ENCODE results near the gene RNF220. TPM values are rescaled to one million over a fixed set of nuclear protein-coding genes. Genes with fewer than 3 reads are reported as not detected.
"Not testable (repeated sequence)": the region's sequence is repeated elsewhere in the genome, so short reads cannot be mapped to it uniquely, and the experiment has no call there.

Gene RNF220
- total RNA-seq, 1 donor from 2014 or later = 83.7 TPM

DNA sequence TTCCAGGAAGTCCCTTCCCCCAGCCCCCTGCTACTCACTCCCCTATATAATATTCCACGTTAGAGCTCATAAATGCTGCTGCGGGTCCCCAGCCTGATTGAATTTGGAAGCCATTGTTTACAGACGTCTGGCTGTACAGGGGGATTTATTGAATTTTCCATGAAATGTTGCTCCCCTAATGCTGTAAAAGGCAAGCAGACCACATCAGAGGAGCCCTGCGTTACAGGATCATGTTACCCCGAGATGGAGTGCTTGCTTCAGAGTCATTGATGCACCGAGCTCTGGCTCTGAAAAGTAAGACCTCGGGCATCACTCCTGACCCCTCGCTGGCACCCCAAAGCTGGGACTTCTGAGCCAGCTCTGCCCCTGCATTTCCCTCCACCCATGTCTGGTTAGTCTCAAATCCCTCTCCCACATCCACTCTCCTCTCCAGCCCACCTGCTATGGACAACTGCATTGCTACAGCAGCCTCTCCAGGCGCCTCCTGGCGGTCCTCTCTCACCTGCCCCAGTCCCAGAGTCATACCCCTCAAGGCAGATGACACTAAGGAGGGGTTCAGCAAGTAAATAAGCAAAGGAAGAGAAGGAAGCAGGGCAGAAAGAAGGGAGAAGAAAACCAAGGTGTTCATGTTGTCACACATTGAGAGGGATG, 141.5 kb downstream of the RNF220 start:
- intact Hi-C loops (cut with micrococcal nuclease) = no loop called here

- intact Hi-C loops (cut with micrococcal nuclease) = no loop called here
Measured at GRCh38 chr1:44547361-44547760, 142.3 kb downstream of the RNF220 start.

DNA sequence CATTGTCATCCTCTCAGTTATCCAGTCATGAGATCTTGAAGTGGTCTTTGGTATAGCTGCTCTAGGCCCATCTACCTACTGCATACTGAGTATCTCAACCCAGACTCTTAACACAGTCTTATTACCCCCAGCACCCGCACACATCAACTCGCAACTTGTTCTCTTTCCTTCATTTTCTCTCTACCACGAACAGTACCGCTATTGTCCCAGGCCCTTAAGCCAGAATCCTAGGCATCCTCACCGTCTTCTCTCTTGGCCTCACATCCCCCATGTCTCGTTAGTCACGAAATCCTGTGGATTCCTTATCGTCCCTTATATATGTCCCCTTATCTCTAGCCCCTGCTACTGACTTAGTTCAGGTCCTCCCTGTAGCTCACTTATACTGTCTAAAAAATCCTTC, 142.8 kb downstream of the RNF220 start:
- intact Hi-C loops (cut with micrococcal nuclease) = no loop called here

DNA sequence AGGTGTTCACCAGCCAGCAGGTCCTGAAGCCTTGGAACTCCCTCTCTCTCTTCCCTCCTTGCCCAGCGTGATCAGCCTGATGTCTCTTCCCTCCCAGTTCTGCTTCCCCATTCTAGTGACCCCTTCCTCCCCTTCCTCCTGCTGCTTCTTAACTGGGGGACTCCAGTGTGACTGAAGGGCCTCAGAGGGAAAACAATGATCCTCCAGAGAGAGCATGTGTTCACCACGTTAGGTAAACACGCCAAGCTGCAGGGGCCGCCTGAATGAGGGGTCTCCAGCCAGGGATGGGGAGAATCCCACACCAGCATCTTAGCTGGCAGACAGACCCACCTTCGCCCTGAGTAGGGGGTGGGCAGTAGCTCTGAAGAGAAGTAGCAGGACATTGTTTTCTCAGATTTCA, 144.5 kb downstream of the RNF220 start:
- intact Hi-C loops (cut with micrococcal nuclease) = no loop called here

- intact Hi-C loops (cut with micrococcal nuclease) = no loop called here
Measured at GRCh38 chr1:44553127-44553758, 148.2 kb downstream of the RNF220 start.

DNA sequence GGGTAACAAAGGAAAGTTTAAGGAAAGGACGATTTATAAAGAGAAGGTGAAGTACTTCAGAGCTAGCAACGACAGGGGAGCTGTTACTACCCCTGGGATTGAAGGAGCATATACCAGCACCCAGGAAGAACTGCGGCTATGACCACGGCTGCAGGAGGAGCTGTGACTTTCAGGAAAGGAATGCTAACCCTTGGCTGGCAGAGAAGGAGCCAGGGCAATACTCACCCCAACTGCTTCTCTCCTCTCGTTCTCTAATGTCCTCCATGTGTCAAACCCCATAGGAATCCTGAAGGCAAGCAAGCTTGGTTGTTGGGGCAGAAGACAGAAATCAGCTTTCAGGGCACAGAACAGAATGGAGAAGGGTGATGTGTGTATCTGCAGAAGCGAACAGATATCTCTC, 148.7 kb downstream of the RNF220 start:
- intact Hi-C loops (cut with micrococcal nuclease) = no loop called here

DNA sequence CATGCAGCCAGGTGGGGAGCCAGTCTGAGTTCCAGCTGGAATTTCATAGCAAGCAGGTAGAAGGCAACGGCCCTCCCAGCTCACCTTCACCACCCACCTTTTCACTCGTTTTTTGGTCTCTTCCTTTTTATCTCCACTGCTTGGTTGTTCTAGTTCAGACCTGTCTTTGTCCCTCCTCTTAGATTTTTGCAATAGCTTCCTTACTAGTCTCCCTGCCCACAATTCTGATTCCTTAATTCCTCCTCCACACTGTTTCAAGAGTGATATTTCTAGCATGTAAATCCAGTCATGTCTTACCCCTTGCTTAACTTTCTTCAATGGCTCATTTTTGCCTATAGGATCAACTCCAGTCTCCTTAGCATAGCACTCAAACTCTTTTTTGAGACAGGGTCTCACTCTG, 149.7 kb downstream of the RNF220 start:
- intact Hi-C loops (cut with micrococcal nuclease) = no loop called here

GRCh38 chr1:44557778-44558177, 152.7 kb downstream of the RNF220 start:
- intact Hi-C loops (cut with micrococcal nuclease) = no loop called here

DNA sequence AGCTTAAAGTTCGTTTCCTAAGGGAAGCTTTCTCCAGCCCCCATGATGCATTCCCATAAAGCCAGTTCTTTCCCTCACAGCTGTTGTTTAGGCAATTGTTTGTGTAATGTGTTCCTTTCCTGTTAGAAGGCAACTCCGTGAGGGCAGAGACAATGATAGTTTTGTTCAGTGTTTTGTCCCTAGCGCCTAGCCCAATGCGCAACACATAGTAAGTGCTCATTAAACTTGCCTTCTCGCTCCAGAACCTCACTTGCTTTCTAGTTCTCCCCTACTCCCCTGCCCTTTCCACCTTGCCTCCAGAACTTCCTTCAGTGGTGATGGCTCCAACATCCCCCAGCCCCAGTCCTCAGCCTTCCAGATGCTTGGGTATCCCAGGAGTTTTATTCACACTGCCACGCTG, 153.8 kb downstream of the RNF220 start:
- intact Hi-C loops (cut with micrococcal nuclease) = no loop called here

DNA sequence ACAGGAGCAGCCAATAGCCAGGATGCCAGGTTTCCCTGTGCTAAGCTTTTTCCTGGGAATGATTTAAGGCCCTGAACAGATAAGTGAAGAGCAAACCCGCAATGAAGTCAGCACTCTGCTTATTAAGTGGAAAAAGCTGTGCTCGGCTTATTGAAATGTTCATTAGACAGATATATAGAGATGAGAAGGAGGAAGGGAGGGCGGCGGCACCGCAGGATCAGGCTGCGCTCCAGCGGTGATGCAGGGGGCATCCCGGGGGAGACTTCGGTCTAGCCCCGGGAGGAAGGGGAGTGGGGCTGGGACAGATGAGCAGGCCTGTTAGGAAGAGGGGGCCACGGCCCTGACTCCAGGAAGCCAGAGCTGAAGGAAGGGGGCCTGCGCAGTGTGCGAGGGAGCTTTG, 154.3 kb downstream of the RNF220 start:
- intact Hi-C loops (cut with micrococcal nuclease) = no loop called here

DNA sequence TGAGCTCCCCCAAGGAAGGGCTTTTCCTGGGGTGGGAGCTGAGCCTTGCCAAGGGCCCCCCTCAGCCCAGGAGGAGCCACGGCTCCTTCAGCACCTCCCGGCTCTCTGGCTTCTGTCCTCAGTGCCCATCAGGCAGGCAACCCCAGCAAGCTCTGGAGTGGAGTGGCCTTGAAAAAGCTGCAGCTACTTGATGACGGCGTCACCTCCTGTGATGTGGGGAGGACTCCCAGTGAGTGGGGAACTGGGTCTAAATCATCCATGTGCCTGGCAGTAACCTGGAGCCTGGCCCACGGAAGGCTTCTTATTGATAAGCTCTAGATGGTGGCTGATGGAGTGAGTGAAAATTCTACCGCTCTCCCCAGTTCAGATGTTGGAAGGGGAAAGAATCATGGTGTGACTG, 154.9 kb downstream of the RNF220 start:
- intact Hi-C loops (cut with micrococcal nuclease) = no loop called here

- intact Hi-C loops (cut with micrococcal nuclease) = not testable (repeated sequence)
Measured at GRCh38 chr1:44560696-44561095, 155.6 kb downstream of the RNF220 start.

GRCh38 chr1:44565259-44565750, 160.2 kb downstream of the RNF220 start:
- intact Hi-C loops (cut with micrococcal nuclease) = no loop called here

DNA sequence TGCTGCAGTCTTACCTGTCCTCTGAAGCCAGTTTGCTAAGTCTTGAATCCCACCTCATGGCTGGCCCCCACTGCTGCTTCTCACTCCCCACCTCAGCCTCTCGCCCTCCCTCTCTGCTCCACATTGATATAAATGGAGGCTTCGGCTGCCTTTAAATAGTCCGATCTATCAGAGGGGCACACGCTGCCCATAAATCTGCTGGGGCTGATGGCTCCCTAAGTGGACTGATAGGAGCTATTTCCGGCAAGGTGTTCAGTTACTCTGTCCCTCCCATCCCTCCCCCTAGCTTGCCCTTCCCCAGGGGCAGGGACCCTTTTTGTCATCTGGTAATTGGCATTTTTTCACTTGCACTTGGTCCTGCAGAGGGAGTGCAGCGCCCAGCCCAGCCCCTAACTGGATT, 160.8 kb downstream of the RNF220 start:
- intact Hi-C loops (cut with micrococcal nuclease) = no loop called here

- intact Hi-C loops (cut with micrococcal nuclease) = no loop called here
Measured at GRCh38 chr1:44566281-44567046, 161.4 kb downstream of the RNF220 start.

DNA sequence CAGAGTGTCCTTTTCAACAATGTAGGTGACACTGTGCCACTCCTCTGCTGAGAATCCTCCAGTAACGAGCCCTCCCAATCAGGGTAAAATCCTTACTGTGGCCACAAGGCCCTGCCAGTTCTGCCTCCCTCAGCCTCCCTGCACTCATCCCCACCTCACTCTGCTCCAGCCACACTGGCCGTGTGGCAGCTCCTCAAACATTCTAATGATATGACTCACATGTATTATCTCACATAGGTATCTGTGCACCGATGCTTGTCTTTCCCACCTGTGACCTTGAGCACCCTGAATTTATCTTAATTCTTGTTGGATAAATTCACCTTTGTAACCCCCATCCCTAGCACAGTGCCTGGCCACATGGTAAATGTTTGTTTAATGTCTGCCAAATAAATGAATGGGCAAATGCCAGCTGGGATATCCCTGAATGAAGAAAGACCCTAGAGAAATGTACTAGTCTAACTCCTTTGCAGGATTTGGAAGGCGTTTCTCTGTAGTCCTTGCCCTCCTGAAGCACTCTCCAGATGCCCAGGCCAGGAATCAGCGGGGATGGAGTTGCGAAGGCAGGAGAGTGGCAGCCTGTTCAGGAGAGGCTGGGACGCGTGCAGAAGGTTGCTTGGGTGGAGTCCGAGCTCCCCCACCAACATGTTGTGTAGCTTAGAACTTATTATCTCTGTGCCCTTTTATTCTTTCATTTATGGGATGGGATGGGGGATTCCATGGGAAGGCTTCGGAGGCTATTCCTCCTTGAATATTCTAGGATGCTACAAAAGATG, 163.3 kb downstream of the RNF220 start:
- intact Hi-C loops (cut with micrococcal nuclease) = no loop called here

GRCh38 chr1:44569491-44569890, 164.4 kb downstream of the RNF220 start:
- intact Hi-C loops (cut with micrococcal nuclease) = no loop called here

GRCh38 chr1:44571712-44572571, 166.9 kb downstream of the RNF220 start:
- intact Hi-C loops (cut with micrococcal nuclease) = no loop called here

DNA sequence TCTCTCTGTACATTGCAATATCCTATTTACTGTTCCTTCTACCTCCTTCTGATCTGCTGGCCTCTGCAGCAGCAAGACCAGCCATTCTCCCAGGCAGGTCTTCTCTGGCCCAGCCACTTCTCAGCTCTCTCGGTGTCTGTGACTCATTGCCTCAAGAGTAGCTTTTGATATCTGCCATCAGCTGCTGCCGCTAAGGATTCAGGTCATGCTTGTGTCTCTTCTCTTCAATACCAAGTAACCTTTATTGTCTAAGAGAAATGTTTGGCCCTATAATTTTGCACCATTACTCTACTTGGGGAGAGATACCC, 167.5 kb downstream of the RNF220 start:
- intact Hi-C loops (cut with micrococcal nuclease) = no loop called here

GRCh38 chr1:44575396-44575795, 170.3 kb downstream of the RNF220 start:
- intact Hi-C loops (cut with micrococcal nuclease) = no loop called here

Data from T-helper 2 cell treated with Interferon-gamma antibody and Interleukin-4, amounts not matched to agents 100 ng/mL and 5 ng/mL, for 36 hours (primary cell).